H9 (cell line): ENCODE measurements around the gene IFRD2. TPM values are rescaled to one million over a fixed set of nuclear protein-coding genes. Genes with fewer than 3 reads are reported as not detected.

Experiments used
- DNase-seq: peaks from one replicate; pipeline ENCODE4 v3.0.0-alpha.2; 2017
- H2AFZ ChIP-seq: one replicate; pipeline ENCODE4 v1.6.1; 2013; ENCODE audit warnings: mild to moderate bottlenecking, low read length, control low read depth, moderate library complexity
- H2AK5ac ChIP-seq: 2 replicates; pipeline ENCODE4 v1.6.1; 2013; ENCODE audit warnings: low read length, control low read depth, mixed read lengths; ENCODE audit not compliant: insufficient read length
- H2BK120ac ChIP-seq: one replicate; pipeline ENCODE4 v1.6.1; 2013; ENCODE audit warnings: low read depth, mild to moderate bottlenecking, low read length, control low read depth, inconsistent platforms; ENCODE audit not compliant: poor library complexity, severe bottlenecking
- H2BK12ac ChIP-seq: 2 replicates; pipeline ENCODE4 v1.6.1; 2013; ENCODE audit warnings: low read length, control low read depth, mixed read lengths, low read depth; ENCODE audit not compliant: insufficient read length
- H2BK15ac ChIP-seq: 2 replicates; pipeline ENCODE4 v1.6.1; 2013; ENCODE audit warnings: low read depth, low read length, control low read depth
- H2BK20ac ChIP-seq: one replicate; pipeline ENCODE4 v1.6.1; 2013; ENCODE audit warnings: low read depth, mild to moderate bottlenecking, low read length, control low read depth, inconsistent platforms; ENCODE audit not compliant: poor library complexity, severe bottlenecking
- H2BK5ac ChIP-seq: 2 replicates; pipeline ENCODE4 v1.6.1; 2013; ENCODE audit warnings: low read length, control low read depth, mixed read lengths; ENCODE audit not compliant: insufficient read length
- H3K14ac ChIP-seq: 2 replicates; pipeline ENCODE4 v1.6.1; 2013; ENCODE audit warnings: low read length, control low read depth; ENCODE audit not compliant: insufficient read depth
- H3K18ac ChIP-seq: 2 replicates; pipeline ENCODE4 v1.6.1; 2013; ENCODE audit warnings: low read depth, mild to moderate bottlenecking, mixed read lengths, low read length, control low read depth; ENCODE audit not compliant: insufficient read length
- H3K23ac ChIP-seq: 2 replicates; pipeline ENCODE4 v1.6.1; 2013; ENCODE audit warnings: low read length, control low read depth, mixed read lengths, low read depth; ENCODE audit not compliant: insufficient read length
- H3K23me2 ChIP-seq: 2 replicates; pipeline ENCODE4 v1.6.1; 2013; ENCODE audit warnings: low read depth, mild to moderate bottlenecking, mixed read lengths, low read length, control low read depth; ENCODE audit not compliant: insufficient read length, poor library complexity, severe bottlenecking
- H3K27ac ChIP-seq: 2 replicates; pipeline ENCODE4 v1.5.1; 2013; ENCODE audit warnings: low read length, control low read depth, mixed read lengths, low read depth; ENCODE audit not compliant: insufficient read length
- H3K27me3 ChIP-seq: 2 replicates; pipeline ENCODE4 v1.6.1; 2013; ENCODE audit warnings: low read length, control low read depth, inconsistent platforms; ENCODE audit not compliant: insufficient read depth
- H3K4ac ChIP-seq: 2 replicates; pipeline ENCODE4 v1.6.1; 2013; ENCODE audit warnings: low read depth, mild to moderate bottlenecking, control low read depth, inconsistent platforms, low read length, moderate library complexity
- H3K4me1 ChIP-seq: 2 replicates; pipeline ENCODE4 v1.6.1; 2013; ENCODE audit warnings: low read length, control low read depth, inconsistent platforms; ENCODE audit not compliant: insufficient read depth
- H3K4me2 ChIP-seq: 2 replicates; pipeline ENCODE4 v1.6.1; 2013; ENCODE audit warnings: low read length, control low read depth, mixed read lengths; ENCODE audit not compliant: insufficient read length, insufficient read depth
- H3K56ac ChIP-seq: 2 replicates; pipeline ENCODE4 v1.6.1; 2013; ENCODE audit warnings: low read depth, mild to moderate bottlenecking, mixed read lengths, low read length, control low read depth; ENCODE audit not compliant: insufficient read length
- H3K79me1 ChIP-seq: 2 replicates; pipeline ENCODE4 v1.6.1; 2013; ENCODE audit warnings: low read depth, mild to moderate bottlenecking, moderate library complexity, low read length, control low read depth, inconsistent platforms; ENCODE audit not compliant: insufficient read depth, poor library complexity, severe bottlenecking
- H3K79me2 ChIP-seq: 2 replicates; pipeline ENCODE4 v1.6.1; 2013; ENCODE audit warnings: low read length, control low read depth, inconsistent platforms; ENCODE audit not compliant: insufficient read depth
- H3K9ac ChIP-seq: 2 replicates; pipeline ENCODE4 v1.6.1; 2013; ENCODE audit warnings: low read length, control low read depth, mixed read lengths; ENCODE audit not compliant: insufficient read length; ENCODE audit errors: extremely low read depth
- H3K9me3 ChIP-seq: one replicate; pipeline ENCODE4 v1.6.1; 2013; ENCODE audit warnings: low read depth, low read length, inconsistent platforms; ENCODE audit not compliant: control insufficient read depth
- H3T11ph ChIP-seq: one replicate; pipeline ENCODE4 v1.6.1; 2013; ENCODE audit warnings: mild to moderate bottlenecking, low read length, control low read depth, inconsistent platforms
- H4K20me1 ChIP-seq: one replicate; pipeline ENCODE4 v1.6.1; 2013; ENCODE audit not compliant: control insufficient read depth, insufficient read length, insufficient read depth
- H4K5ac ChIP-seq: 2 replicates; pipeline ENCODE4 v1.6.1; 2013; ENCODE audit warnings: low read depth, mild to moderate bottlenecking, mixed read lengths, low read length, control low read depth; ENCODE audit not compliant: insufficient read length
- H4K8ac ChIP-seq: replicated peaks from 2 replicates; pipeline ENCODE4 v1.6.1; 2013; ENCODE audit warnings: low read length, control low read depth, mixed read lengths, low read depth; ENCODE audit not compliant: insufficient read length
- H4K91ac ChIP-seq: 2 replicates; pipeline ENCODE4 v1.6.1; 2013; ENCODE audit warnings: low read depth, mild to moderate bottlenecking, moderate library complexity, mixed read lengths, low read length, control low read depth; ENCODE audit not compliant: insufficient read length
- H3K27ac Mint-ChIP-seq, 3 experiments: 2 replicates in 2 of 3; 3 replicates in 1 of 3; pipeline ENCODE4 v1.8.0; 2020 to 2021; ENCODE audit warnings: mixed read lengths in 3 of 3, mild to moderate bottlenecking in 1 of 3, moderate library complexity in 1 of 3
- H3K27me3 Mint-ChIP-seq: 2 replicates; pipeline ENCODE4 v1.8.0; 2021; ENCODE audit warnings: low read depth, mild to moderate bottlenecking, moderate library complexity, mixed read lengths
- H3K36me3 Mint-ChIP-seq, 3 experiments: 2 replicates in 2 of 3; 3 replicates in 1 of 3; pipeline ENCODE4 v1.8.0; 2020 to 2021; ENCODE audit warnings: low read depth in 3 of 3, mixed read lengths in 3 of 3; ENCODE audit not compliant: insufficient read depth in 1 of 3
- H3K4me1 Mint-ChIP-seq, 2 experiments: 2 replicates each; pipeline ENCODE4 v1.8.0; 2020; ENCODE audit warnings: mixed read lengths in 2 of 2
- H3K4me3 Mint-ChIP-seq, 2 experiments: 2 replicates in 1 of 2; 3 replicates in 1 of 2; pipeline ENCODE4 v1.8.0; 2020 to 2021; ENCODE audit warnings: mild to moderate bottlenecking in 2 of 2, mixed read lengths in 2 of 2, moderate library complexity in 1 of 2
- H3K9me3 Mint-ChIP-seq, 2 experiments: 2 replicates in 1 of 2; 3 replicates in 1 of 2; pipeline ENCODE4 v1.8.0; 2020; ENCODE audit warnings: mild to moderate bottlenecking in 2 of 2, mixed read lengths in 2 of 2, moderate library complexity in 1 of 2
- CTCF ChIP-seq: fragments of 200-600 bp; sonication (generic); conservative IDR thresholded peaks from 3 replicates; pipeline ENCODE4 v1.8.0; 2021; ENCODE audit warnings: antibody characterized with exemption, mild to moderate bottlenecking
- WGBS: extraction: QIAGEN DNeasy Blood & Tissue Kit; methylation state at CpG from one replicate; pipeline ENCODE4 v1.1.7; 2013; ENCODE audit warnings: missing lambda C conversion rate, low lambda C conversion rate, mixed read lengths; ENCODE audit not compliant: insufficient read length; ENCODE audit errors: extremely low coverage; 5-methylcytosine and 5-hydroxymethylcytosine counted together
- total RNA-seq: library from RNA; stranded (reverse); gene quantifications from 2 replicates; pipeline ENCODE4 v1.2.1, GENCODE V29; 2021

Gene IFRD2
- total RNA-seq, 1 experiment from 2014 or later, result 109 TPM

GRCh38 chr3:50318615-50319014, 26.4 kb upstream of the IFRD2 start:
- peak overlapping the region; percentile 19 to 44; a peak in 3 of 5 replicates for H3K4me3 Mint-ChIP-seq
- Histone ChIP-seq H2AFZ (no peak overlapping the region), H3K9ac (no peak overlapping the region), H3K4me1 (peaks cover 6% of the 10 kb centered on the region; the same call in 1 of the 2 replicates), H3K4me2 (no peak overlapping the region), H2BK12ac (no peak overlapping the region), H3K14ac (no peak overlapping the region), H3K79me2 (peaks cover 5% of the 10 kb centered on the region; the same call in 1 of the 2 replicates), H3K79me1 (no peaks in the 10 kb centered on the region), H3K4ac (no peak overlapping the region), H2AK5ac (no peak overlapping the region), H3K23me2 (peaks cover 15% of the 10 kb centered on the region), H3T11ph (no peak overlapping the region), H3K9me3 (no peaks in the 10 kb centered on the region), H3K23ac (no peak overlapping the region), H3K56ac (no peak overlapping the region), H2BK15ac (no peak overlapping the region), H4K5ac (no peak overlapping the region), H3K27me3 (no peaks in the 10 kb centered on the region), H2BK20ac (no peak overlapping the region), H4K91ac (no peak overlapping the region), H3K18ac (no peak overlapping the region), H2BK120ac (no peak overlapping the region), H3K27ac (no peak overlapping the region), H4K8ac (no peak overlapping the region), H4K20me1 (no peaks in the 10 kb centered on the region), H2BK5ac (no peak overlapping the region)
- H3K27me3 Mint-ChIP-seq, result no peaks in the 10 kb centered on the region
- peaks cover 47 to 54% (median 53%) of the 10 kb centered on the region in 3 experiments for H3K36me3 Mint-ChIP-seq
- H3K27ac Mint-ChIP-seq, result peak overlapping the region in 1 of 3 experiments; percentile 80; a peak in 1 of 7 replicates
- H3K4me1 Mint-ChIP-seq, result peaks cover 22 to 39% of the 10 kb centered on the region in 2 experiments
- no peak for TF ChIP-seq CTCF
- H3K9me3 Mint-ChIP-seq, result peaks cover 4 to 6% of the 10 kb centered on the region in 2 experiments
- no peak for DNase-seq
- WGBS, result no CpG with 5 or more reads among the region's 10 CpGs
